ENCODE data around the gene TYK2. TPM values are rescaled to one million over a fixed set of nuclear protein-coding genes. Genes with fewer than 3 reads are reported as not detected.
"Not testable (repeated sequence)": the region's sequence is repeated elsewhere in the genome, so short reads cannot be mapped to it uniquely, and the experiment has no call there.

The TYK2 gene
- total and polyA plus RNA-seq, 4 donors: 47.9 to 63.1 (median 59.6) TPM

GRCh38 chr19:10416083-10416379 is 35.7 kb upstream of the TYK2 start (continued):
- TF ChIP-seq, protein P1, sequence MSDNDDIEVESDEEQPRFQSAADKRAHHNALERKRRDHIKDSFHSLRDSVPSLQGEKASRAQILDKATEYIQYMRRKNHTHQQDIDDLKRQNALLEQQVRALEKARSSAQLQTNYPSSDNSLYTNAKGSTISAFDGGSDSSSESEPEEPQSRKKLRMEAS (IDR thresholded peaks at IDR 0.05): no peak
- TF ChIP-seq HNF4G (IDR thresholded peaks at IDR 0.05) (no peak), CTCF (IDR thresholded peaks at IDR 0.05; ENCODE audit: low read depth, low read length, missing input control) (no peak)

DNA sequence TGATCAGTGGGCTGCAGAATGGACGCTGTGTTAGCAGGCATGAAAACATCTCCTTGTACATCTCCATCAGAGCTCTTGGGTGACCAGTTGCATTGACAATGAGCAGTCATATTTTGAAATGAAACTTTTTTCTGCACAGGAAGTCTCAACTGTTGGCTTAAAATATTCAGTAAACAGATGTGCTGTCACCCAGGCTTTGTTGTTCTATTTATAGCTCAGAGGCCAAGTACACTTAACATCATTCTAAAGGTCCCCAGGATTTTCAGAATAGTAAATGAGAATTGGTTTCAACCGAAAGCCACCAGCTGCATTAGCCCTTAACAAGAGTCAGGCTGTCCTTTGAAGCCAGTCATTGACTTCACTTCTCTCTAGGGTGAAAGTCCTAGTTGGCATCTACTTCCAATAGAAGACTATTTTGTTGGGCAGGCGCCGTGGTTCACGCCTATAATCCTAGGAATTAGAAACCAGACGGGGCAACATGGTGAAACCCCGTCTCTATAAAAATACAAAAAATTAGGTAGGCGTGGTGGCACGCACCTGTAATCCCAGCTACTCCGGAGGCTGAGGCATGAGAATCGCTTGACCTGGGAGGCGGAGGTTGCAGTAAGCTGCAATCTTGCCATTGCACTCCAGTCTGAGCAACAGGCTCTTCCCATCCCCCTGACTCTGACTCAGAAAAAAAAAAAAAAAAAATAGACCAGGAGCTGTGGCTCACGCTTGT is 32.0 kb upstream of the TYK2 start:
- Histone ChIP-seq H3K27me3 (ENCODE audit: control insufficient read depth in 4 of 4, insufficient read depth in 4 of 4, low read length in 3 of 4) (no peaks in the 10 kb centered on the region), H3K27ac (ENCODE audit: low read depth in 1 of 2, low read length in 2 of 2) (peak overlapping the region in 1 of 2 donors; percentile 12), H3K4me1 (ENCODE audit: control insufficient read depth in 4 of 4, insufficient read depth in 4 of 4, low read length in 3 of 4) (peaks cover 5 to 13% (median 9%) of the 10 kb centered on the region in 4 donors), H3K9me3 (ENCODE audit: control insufficient read depth in 4 of 4, low read length in 3 of 4) (no peaks in the 10 kb centered on the region), H3K9ac (ENCODE audit: low read depth in 1 of 2, low read length in 2 of 2) (no peak overlapping the region), H3K36me3 (ENCODE audit: control insufficient read depth in 4 of 4, insufficient read depth in 3 of 4, low read depth in 1 of 4, low read length in 3 of 4) (no peaks in the 10 kb centered on the region), H3K4me3 (ENCODE audit: low read depth in 1 of 3, low read length in 3 of 3) (no peak overlapping the region)
- WGBS: 71% methylated on average over 13 of the region's 13 CpGs
- TF ChIP-seq RXRA (IDR thresholded peaks at IDR 0.05) (no peak), TAF1 (conservative IDR thresholded peaks at IDR 0.05) (no peak), SP1 (IDR thresholded peaks at IDR 0.05) (no peak)
- TF ChIP-seq, protein P2, sequence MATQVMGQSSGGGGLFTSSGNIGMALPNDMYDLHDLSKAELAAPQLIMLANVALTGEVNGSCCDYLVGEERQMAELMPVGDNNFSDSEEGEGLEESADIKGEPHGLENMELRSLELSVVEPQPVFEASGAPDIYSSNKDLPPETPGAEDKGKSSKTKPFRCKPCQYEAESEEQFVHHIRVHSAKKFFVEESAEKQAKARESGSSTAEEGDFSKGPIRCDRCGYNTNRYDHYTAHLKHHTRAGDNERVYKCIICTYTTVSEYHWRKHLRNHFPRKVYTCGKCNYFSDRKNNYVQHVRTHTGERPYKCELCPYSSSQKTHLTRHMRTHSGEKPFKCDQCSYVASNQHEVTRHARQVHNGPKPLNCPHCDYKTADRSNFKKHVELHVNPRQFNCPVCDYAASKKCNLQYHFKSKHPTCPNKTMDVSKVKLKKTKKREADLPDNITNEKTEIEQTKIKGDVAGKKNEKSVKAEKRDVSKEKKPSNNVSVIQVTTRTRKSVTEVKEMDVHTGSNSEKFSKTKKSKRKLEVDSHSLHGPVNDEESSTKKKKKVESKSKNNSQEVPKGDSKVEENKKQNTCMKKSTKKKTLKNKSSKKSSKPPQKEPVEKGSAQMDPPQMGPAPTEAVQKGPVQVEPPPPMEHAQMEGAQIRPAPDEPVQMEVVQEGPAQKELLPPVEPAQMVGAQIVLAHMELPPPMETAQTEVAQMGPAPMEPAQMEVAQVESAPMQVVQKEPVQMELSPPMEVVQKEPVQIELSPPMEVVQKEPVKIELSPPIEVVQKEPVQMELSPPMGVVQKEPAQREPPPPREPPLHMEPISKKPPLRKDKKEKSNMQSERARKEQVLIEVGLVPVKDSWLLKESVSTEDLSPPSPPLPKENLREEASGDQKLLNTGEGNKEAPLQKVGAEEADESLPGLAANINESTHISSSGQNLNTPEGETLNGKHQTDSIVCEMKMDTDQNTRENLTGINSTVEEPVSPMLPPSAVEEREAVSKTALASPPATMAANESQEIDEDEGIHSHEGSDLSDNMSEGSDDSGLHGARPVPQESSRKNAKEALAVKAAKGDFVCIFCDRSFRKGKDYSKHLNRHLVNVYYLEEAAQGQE (IDR thresholded peaks at IDR 0.05): no peak
- no peak for DNase-seq (ENCODE audit: low spot score)

GRCh38 chr19:10411224-10411623 is 30.9 kb upstream of the TYK2 start:
- not testable (repeated sequence) for H3K4me1 ChIP-seq (ENCODE audit: control insufficient read depth in 4 of 4, insufficient read depth in 4 of 4, low read length in 3 of 4); DNase-seq (ENCODE audit: low spot score); H3K27me3 ChIP-seq (ENCODE audit: control insufficient read depth in 4 of 4, insufficient read depth in 4 of 4, low read length in 3 of 4); H3K27ac ChIP-seq (ENCODE audit: low read depth in 1 of 2, low read length in 2 of 2); H3K9ac ChIP-seq (ENCODE audit: low read depth in 1 of 2, low read length in 2 of 2); H3K36me3 ChIP-seq (ENCODE audit: control insufficient read depth in 4 of 4, insufficient read depth in 3 of 4, low read depth in 1 of 4, low read length in 3 of 4); H3K4me3 ChIP-seq (ENCODE audit: low read depth in 1 of 3, low read length in 3 of 3); H3K9me3 ChIP-seq (ENCODE audit: control insufficient read depth in 4 of 4, low read length in 3 of 4)
- 79% methylated on average over 5 of the region's 5 CpGs for WGBS

DNA sequence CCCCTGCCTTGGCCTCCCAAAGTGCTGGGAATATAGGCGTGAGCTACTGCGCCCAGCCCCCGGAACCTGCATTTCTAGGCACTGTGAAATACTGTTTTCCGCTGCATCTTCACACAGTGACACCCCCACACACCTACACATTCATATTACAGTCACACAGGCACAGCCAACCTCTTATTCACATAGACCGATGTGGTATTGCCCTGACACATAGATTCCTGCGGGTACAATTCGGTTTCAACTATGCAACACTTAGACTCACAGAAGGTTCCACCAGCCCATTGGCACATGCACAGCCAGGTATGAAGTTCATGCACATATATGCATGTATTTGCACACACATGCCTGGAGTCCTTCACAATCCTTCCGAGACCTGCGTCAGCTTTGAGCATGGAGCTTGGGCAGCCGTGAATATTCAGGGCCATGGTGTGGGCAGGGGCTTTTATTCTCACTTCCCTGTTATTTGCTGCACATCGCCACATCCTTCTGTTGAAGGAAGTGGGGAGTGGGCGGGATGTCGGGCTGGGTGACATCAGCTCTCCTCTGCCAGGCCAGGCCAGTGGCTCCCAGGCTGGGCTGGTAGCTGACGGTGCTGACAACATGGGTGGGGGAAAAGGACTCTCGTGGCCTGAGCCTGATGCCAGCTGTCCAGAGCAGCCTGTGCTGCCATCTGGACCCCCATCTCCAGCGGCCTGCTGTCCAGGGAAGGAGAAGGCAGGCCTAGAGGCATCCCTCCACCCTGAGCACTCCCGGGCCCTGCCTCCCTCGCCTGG is 28.3 kb upstream of the TYK2 start:
- no peak overlapping the region for H3K4me3 ChIP-seq (ENCODE audit: low read depth in 1 of 3, low read length in 3 of 3)
- no peaks in the 10 kb centered on the region for H3K9me3 ChIP-seq (ENCODE audit: control insufficient read depth in 4 of 4, low read length in 3 of 4)
- 60% methylated on average over 18 of the region's 18 CpGs for WGBS
- TF ChIP-seq JUND (IDR thresholded peaks at IDR 0.05) (no peak), ZBTB33 (IDR thresholded peaks at IDR 0.05) (no peak), TAF1 (conservative IDR thresholded peaks at IDR 0.05) (no peak)
- H3K36me3 ChIP-seq (ENCODE audit: control insufficient read depth in 4 of 4, insufficient read depth in 3 of 4, low read depth in 1 of 4, low read length in 3 of 4): no peaks in the 10 kb centered on the region
- peaks cover 3 to 11% (median 8%) of the 10 kb centered on the region in 4 donors for H3K4me1 ChIP-seq (ENCODE audit: control insufficient read depth in 4 of 4, insufficient read depth in 4 of 4, low read length in 3 of 4)
- peak overlapping the region in 1 of 2 donors; percentile 4 for H3K27ac ChIP-seq (ENCODE audit: low read depth in 1 of 2, low read length in 2 of 2)
- no peak for DNase-seq (ENCODE audit: low spot score)
- H3K9ac ChIP-seq (ENCODE audit: low read depth in 1 of 2, low read length in 2 of 2): no peak overlapping the region
- no peaks in the 10 kb centered on the region for H3K27me3 ChIP-seq (ENCODE audit: control insufficient read depth in 4 of 4, insufficient read depth in 4 of 4, low read length in 3 of 4)

All from liver (tissue), 9 donors.